NCI-H748 (cell line): ENCODE measurements around the gene FBXL14.
"Not testable (repeated sequence)": the region's sequence is repeated elsewhere in the genome, so short reads cannot be mapped to it uniquely, and the experiment has no call there.

ENCODE experiments used
- DNase-seq: peaks from one replicate; lab custom pipeline; 2025; ENCODE audit not compliant: unreplicated experiment; lab: John Stamatoyannopoulos, UW

The FBXL14 gene

GRCh38 chr12:1620092-1620491 lies 25.7 kb upstream of the FBXL14 start:
- no peak for DNase-seq

DNA sequence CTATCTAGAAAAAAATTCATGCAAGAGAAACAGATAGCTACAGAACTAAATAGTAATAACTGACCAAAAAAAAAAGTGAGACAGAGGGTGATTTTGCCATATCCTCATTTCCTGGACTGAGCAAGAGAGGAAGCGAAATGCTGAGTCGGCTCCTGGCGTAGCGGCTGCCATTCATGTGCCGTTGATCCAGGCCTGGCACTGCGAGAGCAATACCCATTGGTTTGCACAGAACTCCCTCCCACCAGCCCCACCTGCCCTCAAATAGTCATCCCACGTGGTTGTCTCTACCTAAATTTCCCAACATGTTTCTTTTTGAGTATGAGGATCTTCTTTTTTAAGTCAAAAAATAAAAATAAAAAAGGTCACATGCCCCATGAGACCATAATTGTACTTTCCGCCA lies 25.2 kb upstream of the FBXL14 start:
- DNase-seq: no peak

DNA sequence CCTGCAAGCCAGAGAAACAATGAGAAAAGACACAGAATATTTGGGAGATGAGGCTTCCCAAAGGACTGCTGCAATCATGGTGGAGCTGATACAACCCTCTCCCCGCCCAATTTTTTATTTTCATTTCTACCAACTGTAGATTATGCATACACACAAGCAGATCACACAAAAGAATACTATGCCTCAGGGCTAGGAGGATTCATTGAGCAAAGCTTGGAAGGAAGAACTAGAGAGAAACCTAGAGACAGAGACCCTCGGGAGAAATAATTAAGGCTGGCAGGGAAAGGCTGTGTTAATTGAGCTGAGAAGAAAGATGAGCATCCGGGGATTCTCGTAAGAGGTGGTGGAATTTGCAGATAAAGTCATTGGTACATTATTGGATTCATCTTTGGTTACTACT lies 24.8 kb upstream of the FBXL14 start:
- no peak for DNase-seq

GRCh38 chr12:1618489-1618888 lies 24.1 kb upstream of the FBXL14 start:
- no peak for DNase-seq

- no peak for DNase-seq
Measured at GRCh38 chr12:1616233-1617066, 22.1 kb upstream of the FBXL14 start.

- DNase-seq: no peak
Measured at GRCh38 chr12:1614360-1614759, 20.0 kb upstream of the FBXL14 start.

- no peak for DNase-seq
Measured at GRCh38 chr12:1613860-1614259, 19.5 kb upstream of the FBXL14 start.

- DNase-seq: no peak
Measured at GRCh38 chr12:1611803-1612572, 17.6 kb upstream of the FBXL14 start.

- no peak for DNase-seq
Measured at GRCh38 chr12:1610072-1610643, 15.8 kb upstream of the FBXL14 start.

DNA sequence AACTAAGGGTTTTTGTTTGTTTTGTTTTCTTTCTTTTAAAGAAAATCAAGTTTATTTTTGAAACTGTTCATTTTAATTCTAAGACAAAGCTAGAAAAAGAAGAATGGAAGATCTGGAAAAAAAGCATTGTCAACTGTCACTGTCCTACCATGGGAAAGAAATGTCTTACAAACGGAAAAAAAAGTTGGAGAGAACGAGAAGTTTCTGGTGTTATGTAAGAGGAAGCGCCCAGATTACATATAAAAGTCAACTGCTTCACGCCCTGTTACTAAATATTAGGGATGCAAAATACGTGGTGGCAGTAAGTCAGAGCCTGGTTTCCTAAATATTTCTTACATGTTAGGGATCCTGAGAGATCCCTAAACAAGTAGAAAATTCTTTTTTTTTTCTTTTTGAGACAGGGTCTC lies 14.3 kb upstream of the FBXL14 start:
- no peak for DNase-seq

- DNase-seq: no peak
Measured at GRCh38 chr12:1607940-1608712, 13.7 kb upstream of the FBXL14 start.

- DNase-seq: peak; percentile 26
Measured at GRCh38 chr12:1606021-1606622, 11.7 kb upstream of the FBXL14 start.

- DNase-seq: peak; percentile 72
Measured at GRCh38 chr12:1605129-1606020, 11.0 kb upstream of the FBXL14 start.

DNA sequence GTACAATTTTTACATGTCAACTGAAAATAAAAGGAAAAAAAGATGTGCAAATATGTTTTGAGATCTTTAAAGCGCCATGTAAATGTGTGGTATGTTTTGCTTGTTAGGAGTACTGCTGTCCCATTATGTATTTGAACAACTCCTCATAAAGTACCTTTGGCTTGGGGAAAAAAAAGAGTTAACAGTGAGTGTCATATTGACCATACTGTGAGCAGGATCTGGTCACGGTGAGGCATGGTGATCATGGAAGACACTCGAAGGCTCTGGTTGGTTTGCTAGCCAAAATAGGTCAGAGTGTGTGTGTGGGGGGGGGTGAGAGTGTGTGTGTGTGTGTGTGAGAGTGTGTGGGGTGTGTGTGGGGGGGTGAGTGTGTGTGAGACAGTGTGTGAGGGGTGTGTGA lies 10.1 kb upstream of the FBXL14 start:
- no peak for DNase-seq

- DNase-seq: no peak
Measured at GRCh38 chr12:1603269-1603993, 9.1 kb upstream of the FBXL14 start.

- not testable (repeated sequence) for DNase-seq
Measured at GRCh38 chr12:1602706-1603105, 8.3 kb upstream of the FBXL14 start.

DNA sequence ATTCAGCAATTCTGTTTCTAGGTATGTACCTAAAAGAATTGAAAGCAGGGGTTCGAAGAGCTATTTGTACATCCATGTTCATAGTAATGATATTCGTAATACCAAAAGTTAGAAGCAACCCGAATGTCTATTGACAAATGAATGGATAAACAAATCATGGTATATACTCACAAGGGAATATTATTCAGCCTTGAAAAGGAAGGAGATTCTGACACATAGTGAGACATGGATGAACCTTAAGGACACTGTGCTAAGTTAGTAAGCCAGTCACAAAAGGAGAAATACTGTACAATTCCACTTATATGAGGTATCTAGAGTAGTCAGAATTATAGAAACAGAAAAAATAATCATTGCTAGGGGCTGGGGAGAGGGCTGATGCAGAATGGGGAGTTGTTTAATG lies 4.4 kb upstream of the FBXL14 start:
- no peak for DNase-seq

DNA sequence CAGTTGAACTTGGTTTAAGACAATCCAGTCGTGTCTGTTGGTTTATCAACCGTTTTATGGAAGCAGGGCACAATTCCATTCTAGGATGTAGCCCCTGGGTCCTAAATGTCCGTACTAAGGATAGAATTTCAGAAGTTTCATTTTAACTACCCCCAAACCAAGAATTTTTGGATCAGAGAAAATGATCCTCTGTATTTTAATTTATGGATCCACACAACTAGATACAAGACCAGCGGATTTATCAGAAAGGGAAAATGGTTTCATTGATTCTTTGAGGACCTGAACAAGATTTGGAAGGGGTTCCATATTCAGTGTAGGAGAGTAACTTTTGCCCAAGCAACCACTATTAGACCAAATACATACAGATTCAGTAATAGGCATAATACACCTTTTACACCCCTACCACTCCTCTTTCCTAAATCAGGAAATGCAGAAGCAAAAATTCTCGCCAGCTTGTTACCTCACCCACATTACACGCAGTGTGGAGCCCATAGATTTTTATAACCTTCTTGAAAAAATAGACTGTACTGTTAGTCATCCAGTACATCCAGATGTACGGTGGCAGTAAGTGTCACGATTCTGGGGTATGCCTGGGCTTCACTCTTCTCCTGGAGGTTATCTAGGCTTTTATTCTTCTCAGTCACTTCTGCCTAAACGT lies 1.4 kb upstream of the FBXL14 start:
- no peak for DNase-seq
